ENCODE measurements around the gene DIRAS2.

DNA sequence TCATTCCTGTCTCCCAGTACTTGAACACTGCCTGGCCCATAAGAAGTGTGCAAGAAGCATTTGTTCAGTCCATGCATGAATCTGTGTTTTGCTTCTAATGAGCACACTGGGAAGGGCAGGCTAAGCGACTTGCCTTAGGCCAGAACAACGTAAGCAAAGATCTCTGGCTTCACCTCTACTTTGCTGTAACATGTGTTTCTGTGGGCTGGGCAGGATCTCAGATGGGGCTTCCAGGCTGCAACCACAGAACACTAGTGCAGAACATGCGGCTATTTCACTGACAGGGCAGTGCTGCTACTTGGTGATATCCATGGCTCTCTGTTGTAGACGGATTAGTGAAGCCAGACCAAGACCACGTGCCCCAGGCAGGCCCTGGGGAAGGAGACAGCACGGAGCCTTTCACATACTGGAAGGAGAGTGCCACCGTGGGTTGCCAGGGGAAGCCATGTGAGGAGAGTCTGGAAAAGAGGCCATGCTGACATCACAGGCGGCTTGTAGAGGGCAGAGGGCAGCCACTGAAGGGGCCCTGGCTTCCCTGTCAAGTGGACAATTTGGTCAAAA is 9.9 kb downstream of the DIRAS2 start:
- TF ChIP-seq, protein P1, sequence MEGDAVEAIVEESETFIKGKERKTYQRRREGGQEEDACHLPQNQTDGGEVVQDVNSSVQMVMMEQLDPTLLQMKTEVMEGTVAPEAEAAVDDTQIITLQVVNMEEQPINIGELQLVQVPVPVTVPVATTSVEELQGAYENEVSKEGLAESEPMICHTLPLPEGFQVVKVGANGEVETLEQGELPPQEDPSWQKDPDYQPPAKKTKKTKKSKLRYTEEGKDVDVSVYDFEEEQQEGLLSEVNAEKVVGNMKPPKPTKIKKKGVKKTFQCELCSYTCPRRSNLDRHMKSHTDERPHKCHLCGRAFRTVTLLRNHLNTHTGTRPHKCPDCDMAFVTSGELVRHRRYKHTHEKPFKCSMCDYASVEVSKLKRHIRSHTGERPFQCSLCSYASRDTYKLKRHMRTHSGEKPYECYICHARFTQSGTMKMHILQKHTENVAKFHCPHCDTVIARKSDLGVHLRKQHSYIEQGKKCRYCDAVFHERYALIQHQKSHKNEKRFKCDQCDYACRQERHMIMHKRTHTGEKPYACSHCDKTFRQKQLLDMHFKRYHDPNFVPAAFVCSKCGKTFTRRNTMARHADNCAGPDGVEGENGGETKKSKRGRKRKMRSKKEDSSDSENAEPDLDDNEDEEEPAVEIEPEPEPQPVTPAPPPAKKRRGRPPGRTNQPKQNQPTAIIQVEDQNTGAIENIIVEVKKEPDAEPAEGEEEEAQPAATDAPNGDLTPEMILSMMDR (IDR thresholded peaks at IDR 0.05), result no peak
- no peak for TF ChIP-seq POLR2A (IDR thresholded peaks at IDR 0.05)

Data from Peyer's patch (tissue), 4 donors.